Right forelimb (tissue), 1 donor: ENCODE measurements around the gene MESP1.

ENCODE experiments used
- DNase-seq: peaks from one replicate; pipeline ENCODE4 v3.0.0-alpha.2; 2018

Gene MESP1

DNA sequence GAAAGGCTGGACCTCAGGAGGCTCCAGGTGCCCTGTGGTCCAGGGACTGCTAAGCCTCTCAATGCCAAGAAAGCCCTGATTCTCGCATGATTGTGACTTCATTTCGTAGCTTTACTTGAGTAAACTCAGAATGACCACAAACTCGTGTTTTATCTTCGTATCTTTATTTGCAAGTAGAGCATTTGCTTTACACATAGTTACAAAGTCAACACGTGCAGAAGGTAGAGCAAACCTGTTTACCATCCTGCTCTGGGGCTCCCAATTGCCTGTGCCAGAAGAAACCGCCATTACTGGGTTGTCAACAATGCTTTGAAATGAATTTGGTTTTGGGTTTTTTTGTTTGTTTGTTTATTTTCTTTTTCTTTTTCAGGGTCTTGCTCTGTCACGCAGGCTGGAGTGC is 5.8 kb upstream of the MESP1 start:
- no peak for DNase-seq

DNA sequence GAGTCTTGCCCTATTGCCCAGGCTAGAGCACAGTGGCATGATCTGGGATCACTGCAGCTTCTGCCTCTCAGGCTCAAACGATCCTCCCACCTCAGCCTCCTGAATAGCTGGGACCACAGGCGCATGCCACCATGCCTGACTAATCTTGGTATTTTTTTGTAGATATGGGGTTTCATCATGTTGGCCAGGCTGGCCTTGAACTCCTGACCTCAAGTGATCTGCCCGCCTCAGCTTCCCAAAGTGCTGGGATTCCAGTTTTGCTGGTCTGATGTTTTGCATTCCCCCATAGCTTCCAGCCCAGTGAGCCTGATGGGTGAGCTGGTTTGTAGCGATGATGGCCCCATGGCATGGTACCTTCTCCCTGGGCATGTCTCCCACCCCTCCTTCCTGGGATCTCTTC is 4.7 kb upstream of the MESP1 start:
- no peak for DNase-seq

DNA sequence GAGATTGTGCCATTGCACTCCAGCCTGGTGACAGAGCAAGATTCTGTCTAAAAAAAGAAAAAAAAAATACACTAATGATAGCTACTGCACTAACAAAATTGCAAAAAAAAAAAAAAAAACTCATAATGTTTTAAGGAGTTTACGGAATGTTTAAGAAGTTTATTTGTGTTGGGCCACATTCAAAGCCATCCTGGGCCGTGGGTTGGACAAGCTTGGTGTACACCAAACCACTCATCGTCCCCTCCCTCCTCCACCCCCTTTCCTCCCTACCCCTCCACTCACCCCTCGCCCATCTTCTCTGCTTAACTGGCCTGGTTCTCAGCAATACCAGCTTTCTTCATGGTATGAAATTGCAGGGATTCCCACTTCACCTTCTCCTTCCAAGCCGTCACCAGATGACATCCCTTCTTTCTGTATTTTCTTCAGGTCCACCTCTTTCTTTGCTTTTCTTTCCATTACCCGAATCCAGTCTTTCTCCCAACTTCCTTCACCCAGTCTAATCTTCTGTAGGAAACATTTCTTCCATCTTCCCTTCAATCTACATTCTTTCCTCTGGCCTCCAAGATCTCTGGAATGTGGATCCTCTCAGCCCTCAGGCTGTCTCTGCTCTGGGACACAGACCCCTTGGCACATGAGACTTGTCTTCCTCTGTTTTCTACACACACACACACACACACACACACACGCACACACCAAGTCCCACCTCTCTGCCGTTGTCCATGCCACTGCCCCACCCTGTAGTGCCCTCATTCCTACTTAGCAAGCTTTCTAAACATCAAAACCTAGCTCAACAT is 3.5 kb upstream of the MESP1 start:
- DNase-seq = no peak

DNA sequence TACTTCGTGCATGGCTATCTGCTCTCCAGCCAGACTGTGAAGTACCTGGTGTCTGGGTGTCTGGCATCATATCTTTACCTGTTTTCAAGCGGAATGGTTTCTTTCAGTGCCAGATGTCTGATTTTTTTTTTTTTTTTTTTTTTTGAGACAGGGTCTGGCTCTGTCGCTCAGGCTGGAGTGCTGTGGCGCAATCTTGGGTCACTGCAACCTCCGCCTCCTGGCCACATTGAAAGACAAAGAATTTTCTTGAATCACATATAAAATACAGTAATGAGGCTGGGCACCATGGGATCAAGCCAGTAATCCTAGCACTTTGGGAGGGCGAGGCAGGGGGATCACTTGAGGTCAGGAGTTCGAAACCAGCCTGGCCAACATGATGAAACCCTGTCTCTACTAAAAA is 2.8 kb upstream of the MESP1 start:
- DNase-seq = no peak

DNA sequence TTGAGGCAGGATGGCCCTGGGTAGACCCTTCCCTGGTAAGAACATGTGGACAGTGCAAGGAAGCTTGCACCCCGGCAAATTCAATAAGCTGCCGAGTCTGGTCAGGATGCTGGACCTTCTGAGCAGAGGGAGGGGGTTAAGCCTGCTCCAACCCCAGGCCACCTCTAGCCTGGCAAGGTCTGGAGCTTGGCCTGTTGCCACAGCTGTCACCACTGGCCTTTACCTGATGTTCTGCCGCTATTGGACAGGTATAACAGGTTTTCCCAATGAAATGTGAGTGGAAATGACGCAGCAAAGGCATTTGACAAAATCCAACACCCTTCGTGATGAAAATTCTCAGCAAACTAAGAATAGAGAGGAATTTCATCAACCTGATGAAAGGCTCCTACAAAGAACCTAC is 699 bp upstream of the MESP1 start:
- DNase-seq = no peak

DNA sequence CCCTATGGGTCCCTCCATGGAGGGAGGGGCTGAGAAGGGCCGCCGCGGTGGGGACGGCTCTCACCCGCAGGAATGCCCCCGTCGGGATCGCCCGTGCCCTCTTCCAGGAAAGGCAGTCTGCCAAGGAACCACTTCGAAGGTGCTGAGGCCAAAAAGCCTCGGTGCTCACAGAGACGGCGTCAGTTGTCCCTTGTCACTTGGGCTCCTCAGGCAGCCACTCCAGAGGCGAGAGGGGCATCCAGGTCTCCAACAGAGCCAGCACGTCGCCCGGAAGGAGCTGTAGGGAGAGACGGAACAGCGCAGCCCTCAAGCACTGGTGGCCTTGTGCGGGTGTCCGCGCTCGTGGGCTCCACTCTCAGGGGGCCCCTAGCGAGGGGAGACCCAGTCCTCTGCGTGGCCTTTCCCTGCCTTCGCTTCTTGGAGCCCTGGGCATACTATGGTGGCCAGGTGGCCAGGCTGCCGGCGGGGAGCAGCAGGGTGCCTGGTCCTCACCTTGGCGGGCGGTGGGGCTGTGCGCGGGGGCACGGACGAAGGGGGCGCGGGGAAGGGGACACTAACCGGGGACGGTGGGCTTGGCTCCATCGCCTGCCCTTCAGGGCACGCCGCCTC is 994 bp downstream of the MESP1 start:
- DNase-seq = no peak

DNA sequence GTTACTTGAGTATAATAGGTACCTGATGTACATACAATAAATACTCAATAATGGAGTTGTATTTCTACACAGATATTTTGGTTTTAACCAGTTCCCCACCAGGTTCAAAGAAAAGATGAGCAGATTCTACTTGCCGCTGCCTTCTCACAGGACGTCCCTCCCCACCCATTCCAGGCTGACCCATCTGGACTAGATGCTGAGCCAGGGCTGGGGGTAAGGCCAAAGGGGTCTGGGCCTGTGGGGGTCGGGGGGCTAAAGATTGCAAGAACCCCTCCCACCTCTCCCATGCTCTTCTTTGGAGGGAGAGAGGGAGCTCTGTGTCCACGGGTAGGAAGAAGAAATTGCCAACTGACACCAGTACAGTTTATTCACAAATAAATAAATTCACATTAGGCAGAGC is 1.5 kb downstream of the MESP1 start:
- DNase-seq = no peak

DNA sequence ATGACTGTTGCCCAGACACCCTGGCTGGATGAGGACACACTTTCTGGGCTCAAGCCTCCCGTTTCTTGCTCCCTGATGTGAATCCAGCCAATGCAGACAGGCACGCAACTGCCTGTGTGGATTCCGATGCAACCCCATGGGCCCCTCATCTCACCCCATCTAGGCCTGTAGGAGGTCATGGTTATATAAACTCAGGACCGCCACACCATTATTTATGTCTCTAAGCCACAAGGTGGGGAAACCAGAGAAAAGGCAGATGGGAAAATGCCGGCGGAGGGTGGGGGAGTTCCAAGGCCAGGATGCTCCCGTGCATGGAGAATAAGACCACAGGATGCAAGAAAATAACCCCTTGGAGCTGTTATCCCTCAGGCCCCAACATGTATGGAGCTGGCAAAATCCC is 2.0 kb downstream of the MESP1 start:
- no peak for DNase-seq

DNA sequence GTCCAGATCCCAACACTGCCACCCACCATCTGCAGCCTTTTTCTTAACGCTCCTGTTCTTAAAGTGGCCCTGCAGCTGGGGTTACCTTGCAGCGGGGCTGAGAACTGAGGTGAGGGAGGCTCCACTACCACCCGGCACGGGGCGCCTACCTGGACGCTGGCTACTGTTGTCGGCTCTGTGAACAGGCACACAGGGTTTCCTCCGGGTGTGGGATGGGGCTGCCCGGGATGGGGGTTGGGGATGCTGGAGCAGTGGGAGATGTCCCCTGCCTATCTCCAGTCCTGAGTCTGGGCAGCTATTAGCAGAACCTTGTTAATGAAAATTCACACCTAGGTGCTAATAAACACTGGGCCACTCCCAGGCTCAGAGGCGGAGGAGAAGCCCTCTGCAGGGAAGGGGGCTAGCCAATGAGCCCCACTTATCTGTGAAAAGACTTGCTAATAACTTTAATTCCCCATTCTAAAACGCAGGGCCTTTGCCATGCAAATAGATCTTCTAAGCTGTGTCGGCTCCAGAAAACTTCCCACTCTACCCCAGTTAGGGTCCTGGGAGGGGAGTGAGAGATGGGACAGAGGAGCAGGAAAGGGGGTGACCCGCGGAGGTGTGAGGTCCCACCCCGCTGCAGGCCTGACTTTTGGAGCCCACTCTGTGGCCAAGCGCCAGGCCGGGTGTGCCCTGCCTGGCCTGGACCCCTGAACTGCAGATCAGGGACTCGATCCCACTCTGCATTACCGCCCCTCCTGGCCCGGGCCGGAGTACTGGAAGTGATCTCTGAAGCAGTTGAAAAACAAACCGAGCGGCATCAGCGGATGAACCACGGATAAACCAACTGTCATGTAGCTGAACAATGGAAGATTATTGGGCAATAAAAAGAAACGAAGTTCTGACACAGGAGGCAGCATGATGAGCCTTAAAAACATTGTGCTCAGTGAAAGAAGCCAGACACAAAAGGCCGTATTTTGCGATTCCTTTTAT is 3.1 kb downstream of the MESP1 start:
- no peak for DNase-seq

DNA sequence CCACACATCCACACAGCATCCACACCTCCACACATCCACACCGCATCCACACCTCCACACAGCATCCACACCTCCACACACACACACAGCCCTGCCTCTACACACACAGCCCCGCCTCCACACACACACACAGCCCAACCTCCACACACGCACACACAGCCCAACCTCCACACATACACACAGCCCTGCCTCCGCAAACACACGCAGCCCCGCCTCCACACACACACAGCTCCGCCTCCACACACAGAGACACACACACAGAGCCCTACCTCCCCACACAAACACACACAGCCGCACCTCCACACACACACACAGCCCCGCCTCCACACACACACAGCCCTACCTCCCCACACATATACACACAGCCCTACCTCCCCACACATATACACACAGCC is 4.7 kb downstream of the MESP1 start:
- no peak for DNase-seq

DNA sequence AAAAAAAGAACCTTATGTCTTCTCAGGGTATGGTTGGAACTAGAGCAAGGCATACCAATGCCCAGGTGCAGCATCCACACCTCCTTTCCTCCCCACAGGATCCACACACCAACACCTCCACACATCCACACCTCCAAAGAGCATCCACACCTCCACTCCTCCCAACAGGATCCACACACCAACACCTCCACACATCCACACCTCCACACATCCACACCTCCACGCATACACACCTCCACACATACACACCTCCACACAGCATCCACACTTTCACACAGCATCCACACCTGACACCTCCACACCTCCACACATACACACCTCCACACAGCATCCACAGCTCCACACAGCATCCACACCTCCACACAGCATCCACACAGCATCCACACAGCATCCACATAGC is 5.3 kb downstream of the MESP1 start:
- DNase-seq = no peak

DNA sequence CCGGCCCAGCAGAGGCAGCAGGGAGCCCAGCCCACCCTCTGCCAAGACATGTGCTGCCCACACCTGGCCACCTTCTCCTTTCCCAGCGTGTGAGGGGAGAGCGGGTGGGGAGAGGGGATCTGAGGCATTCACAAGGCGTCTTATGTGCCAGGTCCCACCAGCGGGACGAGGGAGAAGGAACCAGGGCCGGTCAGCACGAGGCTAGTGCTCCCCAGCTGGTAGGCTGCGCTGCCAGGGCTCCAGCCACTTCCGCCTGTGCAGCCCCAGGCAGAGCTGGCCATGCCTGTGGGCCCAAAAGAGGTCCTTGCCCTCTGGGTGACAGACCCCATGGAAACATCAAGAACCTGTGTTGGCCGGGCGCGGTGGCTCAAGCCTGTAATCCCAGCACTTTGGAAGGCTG is 5.9 kb downstream of the MESP1 start:
- DNase-seq = no peak

DNA sequence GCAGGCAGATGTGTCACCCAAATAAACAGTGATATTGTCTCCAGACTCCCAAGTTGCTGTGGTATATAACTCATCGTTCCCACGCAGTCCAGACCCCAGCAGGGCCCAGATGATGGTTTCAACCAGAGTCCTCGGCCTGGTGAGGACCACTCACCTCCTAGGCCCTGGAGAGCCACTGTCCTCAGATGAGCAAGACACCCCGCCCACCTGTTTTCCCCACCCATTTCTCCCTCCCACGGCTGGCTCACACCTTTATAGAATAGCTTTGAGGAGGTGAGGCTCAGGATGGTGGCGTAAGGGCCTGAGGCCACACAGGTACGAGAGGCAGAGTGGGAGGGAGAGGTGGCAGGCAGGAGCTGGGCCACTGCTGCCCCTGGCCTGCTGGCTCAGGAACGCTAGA is 7.5 kb downstream of the MESP1 start:
- DNase-seq = no peak

DNA sequence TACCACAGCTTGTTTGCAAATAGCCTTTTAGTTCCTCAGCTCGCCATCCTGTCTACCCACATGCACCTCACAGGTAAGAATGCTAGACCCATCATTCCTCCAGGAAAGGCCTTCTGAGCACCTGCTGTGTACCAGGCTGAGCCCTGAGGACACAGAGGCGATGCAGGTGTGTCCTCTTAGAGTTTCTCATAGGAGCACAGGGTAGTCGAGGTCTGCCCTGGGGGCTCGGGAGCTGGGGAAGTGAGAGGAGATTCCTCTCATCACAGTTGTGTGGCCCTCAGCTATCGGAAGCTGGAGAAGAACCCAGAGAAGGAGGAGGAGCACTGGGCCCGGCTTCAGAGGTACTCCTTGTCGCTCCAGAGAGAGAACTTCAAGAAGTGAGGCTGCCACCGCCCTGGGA is 8.0 kb downstream of the MESP1 start:
- no peak for DNase-seq

DNA sequence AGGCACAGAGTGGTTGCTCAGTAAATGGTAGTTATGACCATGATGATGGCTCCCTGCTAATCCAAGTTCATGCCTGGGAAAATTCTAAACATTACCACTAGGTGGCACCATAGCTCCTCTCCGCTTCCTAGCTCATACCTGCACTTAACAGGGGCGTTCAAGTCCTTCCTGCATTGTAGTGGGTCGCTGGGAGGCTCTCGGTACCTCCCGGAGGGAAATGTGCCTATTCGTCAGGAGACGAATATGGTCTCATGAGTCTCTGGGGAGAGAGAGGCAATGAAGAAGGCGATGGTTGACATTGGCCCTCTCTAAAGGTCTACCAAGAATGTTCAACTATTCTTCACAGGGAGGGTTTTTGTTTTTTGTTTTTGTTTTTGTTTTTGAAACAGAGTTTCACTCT is 10.9 kb downstream of the MESP1 start:
- peak; percentile 70 for DNase-seq

DNA sequence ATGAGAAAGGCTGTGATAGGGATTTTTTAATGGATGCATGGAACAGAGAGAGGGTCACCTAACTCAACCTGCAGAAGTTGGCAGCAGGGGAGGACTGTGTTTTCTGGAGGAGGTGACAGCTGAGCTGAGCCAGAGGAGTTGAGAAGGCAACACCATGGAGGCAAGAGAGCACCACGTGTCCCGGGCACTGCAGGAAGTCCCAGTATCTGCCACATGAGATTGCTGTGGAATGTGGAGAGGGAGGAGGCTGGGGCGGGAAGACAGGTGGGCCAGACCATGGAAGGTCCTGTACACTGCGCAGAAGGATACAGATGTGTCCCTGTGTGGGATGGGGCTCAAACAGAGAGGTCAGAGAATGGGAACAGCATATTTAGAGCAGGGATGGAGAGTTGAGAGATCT is 15.3 kb downstream of the MESP1 start:
- DNase-seq = no peak

DNA sequence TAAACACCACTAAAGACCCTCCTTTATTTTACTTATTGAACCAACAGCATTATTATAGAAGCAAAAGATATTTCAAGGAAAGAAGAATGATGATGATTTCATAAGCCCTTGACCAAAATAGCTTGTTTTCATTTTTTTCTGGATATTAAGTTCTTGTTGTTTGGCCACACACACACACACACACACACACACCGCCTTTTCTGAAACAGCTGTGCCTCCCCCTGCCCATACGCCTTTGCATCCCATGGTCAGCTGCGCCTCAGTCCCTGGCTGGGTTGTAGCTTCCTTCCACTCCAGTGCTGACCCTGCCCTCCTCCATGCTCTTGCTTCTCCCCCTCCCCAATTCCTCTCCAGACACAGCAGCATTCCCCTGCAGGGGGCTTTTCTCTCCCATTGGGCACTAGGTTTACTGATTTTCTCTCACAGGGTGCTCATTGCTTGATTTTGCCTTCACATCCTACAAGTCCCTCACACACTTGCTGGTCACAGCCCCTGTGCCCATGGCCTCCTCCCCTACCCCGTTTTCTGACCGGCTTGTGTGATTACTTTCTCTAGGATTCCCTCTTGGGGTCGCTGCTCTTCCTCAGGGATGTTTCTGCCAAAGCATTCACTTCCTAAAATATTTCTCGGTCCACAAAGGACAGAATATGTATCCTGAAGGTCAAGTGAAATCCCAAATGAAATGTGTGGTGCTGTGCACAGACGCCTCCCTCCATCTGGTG is 18.4 kb downstream of the MESP1 start:
- no peak for DNase-seq

DNA sequence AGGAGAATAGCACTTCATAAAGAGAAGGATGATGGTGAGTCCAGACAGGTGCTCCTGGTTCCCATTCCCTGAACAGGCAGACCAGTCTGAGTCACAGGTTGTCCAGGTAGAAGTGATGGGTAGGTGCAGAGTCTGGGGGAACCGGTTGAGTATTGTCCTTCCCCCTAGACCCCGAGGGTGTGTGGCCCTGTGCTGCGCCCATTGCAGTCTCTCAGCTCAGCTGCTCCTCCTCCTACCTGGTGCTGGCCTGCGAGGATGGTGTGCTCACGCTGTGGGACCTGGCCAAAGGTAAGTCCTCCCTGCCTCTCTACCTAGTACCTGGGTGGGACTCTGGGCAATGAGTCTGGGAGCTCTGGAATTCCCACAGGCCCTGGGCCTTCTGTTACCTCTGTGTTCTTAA is 19.8 kb downstream of the MESP1 start:
- DNase-seq = no peak

DNA sequence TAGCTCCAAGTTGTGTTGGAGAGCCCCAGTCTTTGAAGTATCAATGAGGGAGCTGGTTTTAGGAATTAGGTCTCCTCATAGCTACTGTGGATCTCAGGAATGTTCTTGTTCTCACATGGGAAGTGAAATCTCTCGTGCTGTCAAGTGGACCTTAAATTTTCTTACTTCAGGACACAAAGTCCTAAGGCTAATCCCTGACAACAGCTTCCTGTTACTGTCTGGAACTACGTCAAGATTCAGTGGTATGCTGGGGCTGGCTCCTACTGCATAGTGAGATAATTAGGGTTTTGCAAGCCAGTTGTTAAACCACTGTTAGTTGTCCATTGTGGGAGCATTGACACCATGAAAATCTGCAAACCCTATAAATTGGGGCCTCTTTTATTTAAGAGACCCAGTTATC is 22.8 kb downstream of the MESP1 start:
- DNase-seq = no peak

DNA sequence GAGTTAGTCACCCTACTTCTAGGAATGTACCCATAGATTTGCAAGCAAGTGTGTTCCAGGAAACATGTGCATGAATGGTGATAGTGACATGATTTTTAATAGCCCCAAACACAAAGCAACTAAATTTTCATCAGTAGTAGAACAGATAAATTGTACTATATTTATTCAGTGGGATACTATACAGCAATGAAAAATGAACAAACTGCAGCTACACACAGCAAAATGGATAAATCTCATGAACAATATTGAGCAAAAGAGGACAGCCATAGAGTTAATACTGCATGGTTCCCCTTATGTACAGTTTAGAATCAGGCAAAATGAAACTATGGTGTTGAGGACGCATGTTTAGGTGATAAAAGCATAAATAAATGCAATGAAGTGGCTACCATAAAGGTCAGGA is 26.0 kb downstream of the MESP1 start:
- DNase-seq = no peak

DNA sequence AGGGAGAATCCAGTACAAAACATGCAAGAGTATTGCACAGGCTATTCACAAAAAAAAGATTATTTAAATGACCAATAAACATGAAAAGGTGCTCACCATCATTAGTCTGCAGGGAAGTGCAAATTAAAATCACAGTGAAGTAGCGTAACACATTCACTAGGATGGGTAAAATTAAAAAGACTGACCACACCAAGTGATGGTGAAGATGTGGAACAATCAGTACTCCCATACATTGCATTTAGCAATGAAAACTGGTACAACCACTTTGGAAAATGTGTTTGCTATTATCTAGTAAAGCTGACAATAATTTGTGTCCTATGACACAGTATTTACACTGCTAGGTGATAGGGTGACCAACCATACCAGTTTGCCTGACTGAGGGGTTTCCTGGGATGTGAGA is 26.4 kb downstream of the MESP1 start:
- no peak for DNase-seq

DNA sequence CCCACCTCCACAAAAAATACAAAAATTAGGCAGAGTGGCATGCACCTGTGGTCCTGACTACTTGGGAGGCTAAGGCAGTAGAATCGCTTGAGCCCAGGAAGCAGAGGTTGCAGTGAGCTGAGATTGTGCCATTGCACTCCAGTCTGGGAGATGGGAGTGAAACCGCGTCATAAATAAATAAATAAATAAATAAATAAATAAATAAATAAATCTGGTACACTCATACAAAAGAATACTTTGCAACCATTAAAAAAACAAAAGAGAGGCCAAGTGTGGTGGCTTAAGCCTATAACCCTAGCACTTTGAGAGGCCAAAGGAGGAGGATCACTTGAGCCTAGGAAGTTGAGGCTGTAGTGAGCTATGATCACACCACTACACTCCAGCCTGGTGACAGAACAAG is 28.0 kb downstream of the MESP1 start:
- no peak for DNase-seq

DNA sequence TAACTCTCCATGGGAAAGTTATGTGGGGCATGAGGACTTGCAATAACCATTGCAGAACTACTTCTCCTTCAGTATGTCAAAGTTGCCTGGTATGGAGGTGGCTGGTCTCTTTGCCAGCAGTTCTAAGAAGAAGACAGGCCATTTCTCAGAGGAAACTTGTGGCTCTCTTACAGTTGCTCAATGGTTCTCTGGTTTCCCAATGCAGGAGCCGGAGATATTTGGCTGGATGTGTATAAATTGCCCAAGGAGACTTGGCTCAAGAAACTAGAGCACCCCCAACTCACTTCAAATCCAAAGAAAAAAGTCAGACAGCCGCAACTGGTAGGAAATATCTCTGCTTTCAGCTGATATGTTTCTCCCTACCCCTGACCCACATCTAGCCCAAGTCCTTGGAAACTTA is 36.3 kb downstream of the MESP1 start:
- no peak for DNase-seq
